ENCODE results near the gene COL17A1.

Gene COL17A1

GRCh38 chr10:103983367-103983911 is 102.2 kb downstream of the COL17A1 start:
- no peak for DNase-seq

DNA sequence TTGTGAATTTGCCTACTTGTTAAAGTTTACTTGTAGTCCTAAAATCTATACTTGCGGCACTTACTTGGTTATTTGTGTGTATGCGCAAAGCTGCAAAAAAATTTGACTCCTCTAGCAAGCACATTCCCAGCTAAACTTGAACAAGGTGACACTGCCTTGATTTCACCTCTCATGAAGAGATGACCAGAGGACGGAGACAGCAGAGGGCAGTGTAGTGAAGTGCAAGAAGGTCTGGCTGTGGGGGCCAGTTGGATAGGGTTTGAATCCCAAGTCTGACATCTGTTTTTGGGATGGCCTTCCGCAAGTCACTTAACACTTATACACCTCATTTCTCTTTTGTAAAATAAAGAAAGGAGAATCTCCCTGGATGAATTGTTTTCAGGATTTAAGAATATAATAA is 103.0 kb downstream of the COL17A1 start:
- no peak for DNase-seq
